ENCODE data around the gene SURF6.

The SURF6 gene

DNA sequence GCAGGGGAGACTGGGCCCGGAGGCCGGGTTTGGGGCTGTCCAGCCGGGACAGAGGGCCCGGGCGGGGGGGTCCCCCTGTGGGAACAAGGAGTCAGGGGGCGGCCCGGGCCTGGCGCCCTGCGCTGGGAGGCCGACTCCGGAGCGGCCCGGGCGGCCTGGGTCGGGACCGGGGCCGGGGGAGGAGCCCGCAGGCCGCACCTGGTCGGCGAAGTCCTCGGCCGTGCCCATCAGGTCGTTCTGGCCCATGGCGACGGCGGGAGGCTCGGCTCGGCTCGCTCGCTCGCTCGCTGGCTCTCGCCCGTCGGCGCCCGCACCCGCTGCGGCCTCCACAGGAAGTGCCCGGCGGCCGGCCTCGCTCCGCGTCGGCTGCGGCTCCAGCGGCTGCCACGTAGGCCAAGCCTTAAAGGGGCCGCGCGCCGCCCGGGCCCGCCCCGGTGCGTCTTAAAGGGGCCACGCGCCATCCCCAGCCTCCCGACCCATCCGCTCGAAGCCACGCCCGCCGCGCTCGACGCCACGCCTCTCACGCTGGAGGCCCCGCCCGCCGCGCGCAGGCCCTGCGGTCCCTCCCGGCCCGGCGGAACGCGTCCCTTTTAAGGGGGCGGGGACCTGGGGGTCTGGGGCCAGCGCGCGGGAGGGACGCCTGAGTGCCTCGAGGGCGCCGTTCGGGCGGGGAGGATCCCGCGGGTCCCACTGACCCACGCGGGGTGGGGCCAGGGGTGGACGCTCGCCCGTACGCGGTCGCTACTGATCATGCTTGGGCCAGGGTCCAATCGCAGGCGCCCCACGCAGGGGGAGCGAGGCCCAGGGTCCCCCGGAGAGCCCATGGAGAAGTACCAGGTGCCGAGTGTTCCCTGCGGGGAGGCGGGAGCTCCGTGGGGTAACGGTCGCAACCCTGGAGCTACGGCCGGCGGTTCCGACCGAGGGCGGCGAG is 40.0 kb upstream of the SURF6 start, which contains the start of the genes STKLD1 and SURF4 (continued):
- TF ChIP-seq PRDM6 (tag by site-specific recombination; IDR thresholded peaks at IDR 0.05) = no peak
- TF ChIP-seq PBX3 (CRISPR knock-in tag; IDR thresholded peaks at IDR 0.05) = 0 out of 2 replicates have a peak, but pooled peaks have one; percentile 18
- TF ChIP-seq ZNF433 (tag by site-specific recombination; IDR thresholded peaks at IDR 0.05; ENCODE audit: low read depth) = no peak
- TF ChIP-seq ZNF768 (tag by site-specific recombination; IDR thresholded peaks at IDR 0.05) = no peak
- no peak for TF ChIP-seq ZNF350 (tag by site-specific recombination; IDR thresholded peaks at IDR 0.05)
- TF ChIP-seq YY1 (tag by site-specific recombination; IDR thresholded peaks at IDR 0.05) = peak; percentile 31; the same call in 1 of the 2 replicates
- no peak for TF ChIP-seq ZNF266 (tag by site-specific recombination; IDR thresholded peaks at IDR 0.05; ENCODE audit: low read depth)
- peak; percentile 57 for TF ChIP-seq SP3 (tag by site-specific recombination; IDR thresholded peaks at IDR 0.05)
- no peak for TF ChIP-seq ZNF549 (tag by site-specific recombination; IDR thresholded peaks at IDR 0.05)
- TF ChIP-seq, protein P1, sequence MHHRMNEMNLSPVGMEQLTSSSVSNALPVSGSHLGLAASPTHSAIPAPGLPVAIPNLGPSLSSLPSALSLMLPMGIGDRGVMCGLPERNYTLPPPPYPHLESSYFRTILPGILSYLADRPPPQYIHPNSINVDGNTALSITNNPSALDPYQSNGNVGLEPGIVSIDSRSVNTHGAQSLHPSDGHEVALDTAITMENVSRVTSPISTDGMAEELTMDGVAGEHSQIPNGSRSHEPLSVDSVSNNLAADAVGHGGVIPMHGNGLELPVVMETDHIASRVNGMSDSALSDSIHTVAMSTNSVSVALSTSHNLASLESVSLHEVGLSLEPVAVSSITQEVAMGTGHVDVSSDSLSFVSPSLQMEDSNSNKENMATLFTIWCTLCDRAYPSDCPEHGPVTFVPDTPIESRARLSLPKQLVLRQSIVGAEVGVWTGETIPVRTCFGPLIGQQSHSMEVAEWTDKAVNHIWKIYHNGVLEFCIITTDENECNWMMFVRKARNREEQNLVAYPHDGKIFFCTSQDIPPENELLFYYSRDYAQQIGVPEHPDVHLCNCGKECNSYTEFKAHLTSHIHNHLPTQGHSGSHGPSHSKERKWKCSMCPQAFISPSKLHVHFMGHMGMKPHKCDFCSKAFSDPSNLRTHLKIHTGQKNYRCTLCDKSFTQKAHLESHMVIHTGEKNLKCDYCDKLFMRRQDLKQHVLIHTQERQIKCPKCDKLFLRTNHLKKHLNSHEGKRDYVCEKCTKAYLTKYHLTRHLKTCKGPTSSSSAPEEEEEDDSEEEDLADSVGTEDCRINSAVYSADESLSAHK (tag by site-specific recombination; IDR thresholded peaks at IDR 0.05) = no peak
- TF ChIP-seq, protein P2, sequence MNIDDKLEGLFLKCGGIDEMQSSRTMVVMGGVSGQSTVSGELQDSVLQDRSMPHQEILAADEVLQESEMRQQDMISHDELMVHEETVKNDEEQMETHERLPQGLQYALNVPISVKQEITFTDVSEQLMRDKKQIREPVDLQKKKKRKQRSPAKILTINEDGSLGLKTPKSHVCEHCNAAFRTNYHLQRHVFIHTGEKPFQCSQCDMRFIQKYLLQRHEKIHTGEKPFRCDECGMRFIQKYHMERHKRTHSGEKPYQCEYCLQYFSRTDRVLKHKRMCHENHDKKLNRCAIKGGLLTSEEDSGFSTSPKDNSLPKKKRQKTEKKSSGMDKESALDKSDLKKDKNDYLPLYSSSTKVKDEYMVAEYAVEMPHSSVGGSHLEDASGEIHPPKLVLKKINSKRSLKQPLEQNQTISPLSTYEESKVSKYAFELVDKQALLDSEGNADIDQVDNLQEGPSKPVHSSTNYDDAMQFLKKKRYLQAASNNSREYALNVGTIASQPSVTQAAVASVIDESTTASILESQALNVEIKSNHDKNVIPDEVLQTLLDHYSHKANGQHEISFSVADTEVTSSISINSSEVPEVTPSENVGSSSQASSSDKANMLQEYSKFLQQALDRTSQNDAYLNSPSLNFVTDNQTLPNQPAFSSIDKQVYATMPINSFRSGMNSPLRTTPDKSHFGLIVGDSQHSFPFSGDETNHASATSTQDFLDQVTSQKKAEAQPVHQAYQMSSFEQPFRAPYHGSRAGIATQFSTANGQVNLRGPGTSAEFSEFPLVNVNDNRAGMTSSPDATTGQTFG (tag by site-specific recombination; IDR thresholded peaks at IDR 0.05; ENCODE audit: borderline replicate concordance) = no peak
- no peak for TF ChIP-seq HOXA7 (CRISPR knock-in tag; IDR thresholded peaks at IDR 0.05; ENCODE audit: borderline replicate concordance)
- peak; percentile 79; the same call in 1 of the 2 replicates for TF ChIP-seq ZSCAN30 (tag by site-specific recombination; IDR thresholded peaks at IDR 0.05)
- TF ChIP-seq ZNF335 (tag by site-specific recombination; conservative IDR thresholded peaks at IDR 0.05) = peak; percentile 52; the same call in 1 of the 2 replicates
- no peak for TF ChIP-seq ZNF529 (tag by site-specific recombination; IDR thresholded peaks at IDR 0.05; ENCODE audit: insufficient replicate concordance)
- TF ChIP-seq ZNF654 (tag by site-specific recombination; IDR thresholded peaks at IDR 0.05; ENCODE audit: low read depth) = no peak
- TF ChIP-seq ZNF692 (tag by site-specific recombination; IDR thresholded peaks at IDR 0.05) = peak; percentile 100
- TF ChIP-seq PRDM1 (tag by site-specific recombination; IDR thresholded peaks at IDR 0.05) = no peak
- peak; percentile 76 for TF ChIP-seq PATZ1 (tag by site-specific recombination; IDR thresholded peaks at IDR 0.05)
- TF ChIP-seq BCL11A (tag by site-specific recombination; IDR thresholded peaks at IDR 0.05; ENCODE audit: low read depth) = no peak
- no peak for TF ChIP-seq ZNF501 (tag by site-specific recombination; IDR thresholded peaks at IDR 0.05)
- TF ChIP-seq ZNF280D (tag by site-specific recombination; IDR thresholded peaks at IDR 0.05) = no peak
- TF ChIP-seq ZNF623 (tag by site-specific recombination; IDR thresholded peaks at IDR 0.05) = no peak
